Skeletal muscle tissue (tissue), 4 donors: ENCODE results near the gene MUSK. TPM values are rescaled to one million over a fixed set of nuclear protein-coding genes. Genes with fewer than 3 reads are reported as not detected.

Experiments
- H3K27ac ChIP-seq: one replicate; pipeline ENCODE4 v1.7.0; 2013; ENCODE audit warnings: mild to moderate bottlenecking, low read depth, low read length, inconsistent platforms
- H3K27me3 ChIP-seq, 3 donors: one replicate each; pipeline ENCODE4 v1.7.0; 2013; ENCODE audit warnings: low read length in 3 of 3; ENCODE audit not compliant: control insufficient read depth in 3 of 3, insufficient read depth in 3 of 3
- H3K36me3 ChIP-seq, 3 donors: one replicate each; pipeline ENCODE4 v1.7.0; 2013; ENCODE audit warnings: low read length in 3 of 3; ENCODE audit not compliant: control insufficient read depth in 3 of 3, insufficient read depth in 3 of 3
- H3K4me1 ChIP-seq, 3 donors: one replicate each; pipeline ENCODE4 v1.7.0; 2013; ENCODE audit warnings: low read length in 3 of 3, mild to moderate bottlenecking in 3 of 3; ENCODE audit not compliant: control insufficient read depth in 3 of 3, insufficient read depth in 3 of 3
- H3K4me3 ChIP-seq, 3 donors: one replicate each; pipeline ENCODE4 v1.7.0; 2013; ENCODE audit warnings: low read length in 3 of 3
- H3K9ac ChIP-seq, 3 donors: one replicate each; pipeline ENCODE4 v1.7.0; 2013; ENCODE audit warnings: low read length in 3 of 3, mild to moderate bottlenecking in 3 of 3, moderate library complexity in 2 of 3, low read depth in 1 of 3
- H3K9me3 ChIP-seq, 3 donors: one replicate each; pipeline ENCODE4 v1.7.0; 2013; ENCODE audit warnings: low read length in 3 of 3; ENCODE audit not compliant: control insufficient read depth in 3 of 3
- total RNA-seq: library from RNA; depleted of rRNA; stranded (reverse); fragments of >200 nt; gene quantifications from one replicate; pipeline ENCODE4 v1.2.3, GENCODE V29; 2014
- donor health status: Osteomylitis.

Gene MUSK
- total RNA-seq, 1 donor from 2014 or later, result 8.4 TPM

- Histone ChIP-seq H3K27ac (no peak overlapping the region), H3K9me3 (no peaks in the 10 kb centered on the region)
Measured at GRCh38 chr9:110648696-110649095, 19.9 kb upstream of the MUSK start.

GRCh38 chr9:110650261-110650660 is 18.3 kb upstream of the MUSK start:
- H3K9me3 ChIP-seq, result no peaks in the 10 kb centered on the region
- no peak overlapping the region for H3K9ac ChIP-seq
- H3K27ac ChIP-seq, result peak overlapping the region; percentile 32
- no peaks in the 10 kb centered on the region for H3K36me3 ChIP-seq
- H3K27me3 ChIP-seq, result no peaks in the 10 kb centered on the region
- H3K4me3 ChIP-seq, result no peak overlapping the region
- H3K4me1 ChIP-seq, result peaks cover 0 to 5% (median 3%) of the 10 kb centered on the region in 3 donors

More at GRCh38 chr9:110648696-110649095, 19.9 kb upstream of the MUSK start:
- Histone ChIP-seq H3K9ac (no peak overlapping the region), H3K27me3 (no peaks in the 10 kb centered on the region), H3K4me3 (no peak overlapping the region), H3K36me3 (no peaks in the 10 kb centered on the region), H3K4me1 (peaks cover 0 to 5% (median 3%) of the 10 kb centered on the region in 3 donors)

GRCh38 chr9:110650991-110651411 is 17.6 kb upstream of the MUSK start:
- Histone ChIP-seq H3K9me3 (no peaks in the 10 kb centered on the region), H3K9ac (no peak overlapping the region), H3K27ac (peak overlapping the region; percentile 32), H3K4me1 (peaks cover 0 to 5% (median 3%) of the 10 kb centered on the region in 3 donors), H3K36me3 (no peaks in the 10 kb centered on the region), H3K27me3 (no peaks in the 10 kb centered on the region), H3K4me3 (no peak overlapping the region)

- peak overlapping the region; percentile 75 for H3K27ac ChIP-seq
- H3K27me3 ChIP-seq, result no peaks in the 10 kb centered on the region
- no peaks in the 10 kb centered on the region for H3K9me3 ChIP-seq
- peaks cover 0 to 2% (median 0%) of the 10 kb centered on the region in 3 donors for H3K4me1 ChIP-seq
- peak overlapping the region in 1 of 3 donors; percentile 14 for H3K4me3 ChIP-seq
- H3K36me3 ChIP-seq, result no peaks in the 10 kb centered on the region
- H3K9ac ChIP-seq, result peak overlapping the region in 2 of 3 donors; percentile 10 to 16
Measured at GRCh38 chr9:110655754-110656641, 12.6 kb upstream of the MUSK start.

GRCh38 chr9:110659891-110660541 is 8.6 kb upstream of the MUSK start:
- H3K36me3 ChIP-seq, result no peaks in the 10 kb centered on the region
- H3K4me3 ChIP-seq, result no peak overlapping the region
- H3K9ac ChIP-seq, result no peak overlapping the region
- H3K27ac ChIP-seq, result no peak overlapping the region
- no peaks in the 10 kb centered on the region for H3K27me3 ChIP-seq
- no peaks in the 10 kb centered on the region for H3K9me3 ChIP-seq
- H3K4me1 ChIP-seq, result peaks cover 0 to 2% (median 0%) of the 10 kb centered on the region in 3 donors

GRCh38 chr9:110669433-110669832 is 842 bp downstream of the MUSK start:
- H3K9ac ChIP-seq, result peak overlapping the region; percentile 11 to 63 (median 26)
- H3K36me3 ChIP-seq, result no peaks in the 10 kb centered on the region
- peak overlapping the region; percentile 23 for H3K27ac ChIP-seq
- H3K9me3 ChIP-seq, result no peaks in the 10 kb centered on the region
- peak overlapping the region; percentile 3 to 55 (median 52) for H3K4me3 ChIP-seq
- H3K27me3 ChIP-seq, result no peaks in the 10 kb centered on the region
- H3K4me1 ChIP-seq, result peaks cover 0 to 6% (median 4%) of the 10 kb centered on the region in 3 donors

- no peaks in the 10 kb centered on the region for H3K36me3 ChIP-seq
- H3K9me3 ChIP-seq, result no peaks in the 10 kb centered on the region
- H3K4me3 ChIP-seq, result no peak overlapping the region
- no peak overlapping the region for H3K27ac ChIP-seq
- no peaks in the 10 kb centered on the region for H3K27me3 ChIP-seq
- H3K4me1 ChIP-seq, result peaks cover 0 to 6% (median 4%) of the 10 kb centered on the region in 3 donors
- H3K9ac ChIP-seq, result no peak overlapping the region
Measured at GRCh38 chr9:110671849-110672248, 3.3 kb downstream of the MUSK start.

- no peaks in the 10 kb centered on the region for H3K9me3 ChIP-seq
Measured at GRCh38 chr9:110672873-110673510, 4.4 kb downstream of the MUSK start.

GRCh38 chr9:110687497-110687896 is 18.9 kb downstream of the MUSK start:
- Histone ChIP-seq H3K36me3 (no peaks in the 10 kb centered on the region), H3K4me1 (no peaks in the 10 kb centered on the region), H3K27ac (no peak overlapping the region), H3K9ac (no peak overlapping the region), H3K9me3 (no peaks in the 10 kb centered on the region), H3K27me3 (no peaks in the 10 kb centered on the region), H3K4me3 (no peak overlapping the region)

More at GRCh38 chr9:110672873-110673510, 4.4 kb downstream of the MUSK start:
- no peak overlapping the region for H3K9ac ChIP-seq
- H3K4me3 ChIP-seq, result no peak overlapping the region
- H3K4me1 ChIP-seq, result peaks cover 0 to 6% (median 4%) of the 10 kb centered on the region in 3 donors
- no peaks in the 10 kb centered on the region for H3K27me3 ChIP-seq
- no peak overlapping the region for H3K27ac ChIP-seq
- H3K36me3 ChIP-seq, result no peaks in the 10 kb centered on the region
